GM21515 (cell line): ENCODE measurements around the gene TBC1D24.

ENCODE experiments used
- ATAC-seq: cut with Tn5 transposase; IDR thresholded peaks from one replicate; pipeline ENCODE4 v1.9.1; 2021; ENCODE audit not compliant: unreplicated experiment

Gene TBC1D24

GRCh38 chr16:2450535-2450934 lies 24.4 kb upstream of the TBC1D24 start:
- no peak for ATAC-seq

DNA sequence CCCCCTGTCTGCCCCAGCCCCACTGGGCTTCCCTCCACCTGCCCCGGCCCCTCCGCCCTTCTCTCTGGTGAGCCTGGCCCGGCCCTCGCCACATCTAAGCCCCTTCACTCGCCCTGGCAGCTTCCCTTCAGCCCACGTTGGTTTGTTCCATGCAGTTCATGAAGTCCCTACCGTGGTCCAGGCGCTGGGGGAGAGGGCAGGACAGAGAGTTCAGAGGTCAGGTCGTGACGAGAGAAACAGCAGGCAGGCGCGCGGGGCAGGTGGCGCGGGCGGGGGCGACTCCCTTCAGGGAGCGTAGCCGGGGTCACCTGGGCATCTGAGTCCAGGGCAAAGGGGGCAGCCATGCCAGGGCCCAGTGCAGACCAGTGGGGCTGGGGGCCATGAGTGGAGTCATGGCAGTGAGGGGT lies 23.9 kb upstream of the TBC1D24 start:
- no peak for ATAC-seq

DNA sequence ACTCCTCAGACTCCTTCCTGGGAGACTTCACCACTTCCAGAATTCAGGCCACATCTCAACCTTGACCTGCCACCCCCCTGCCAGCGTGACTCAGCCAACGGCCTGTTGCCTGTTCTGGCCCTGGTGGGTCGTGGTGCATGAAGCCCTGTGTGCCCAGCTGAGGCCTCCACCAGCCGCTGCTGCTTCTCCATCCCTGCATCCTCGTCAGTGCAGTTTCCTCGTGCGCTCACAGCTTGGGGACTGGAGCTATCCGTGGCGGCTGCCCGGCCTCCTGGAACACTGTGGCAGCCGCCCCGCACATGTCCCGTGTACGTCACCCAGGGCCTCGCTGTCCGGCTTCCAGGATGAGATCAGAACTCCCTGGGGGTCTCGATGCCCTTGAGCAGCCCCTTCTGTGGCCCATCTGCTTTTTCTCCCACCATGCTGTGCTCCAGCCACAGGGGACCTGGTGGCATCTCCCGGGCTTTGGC lies 23.0 kb upstream of the TBC1D24 start:
- ATAC-seq: no peak

- ATAC-seq: no peak
These were observed 22.3 kb upstream of the TBC1D24 start for GRCh38 chr16:2452650-2453049.

DNA sequence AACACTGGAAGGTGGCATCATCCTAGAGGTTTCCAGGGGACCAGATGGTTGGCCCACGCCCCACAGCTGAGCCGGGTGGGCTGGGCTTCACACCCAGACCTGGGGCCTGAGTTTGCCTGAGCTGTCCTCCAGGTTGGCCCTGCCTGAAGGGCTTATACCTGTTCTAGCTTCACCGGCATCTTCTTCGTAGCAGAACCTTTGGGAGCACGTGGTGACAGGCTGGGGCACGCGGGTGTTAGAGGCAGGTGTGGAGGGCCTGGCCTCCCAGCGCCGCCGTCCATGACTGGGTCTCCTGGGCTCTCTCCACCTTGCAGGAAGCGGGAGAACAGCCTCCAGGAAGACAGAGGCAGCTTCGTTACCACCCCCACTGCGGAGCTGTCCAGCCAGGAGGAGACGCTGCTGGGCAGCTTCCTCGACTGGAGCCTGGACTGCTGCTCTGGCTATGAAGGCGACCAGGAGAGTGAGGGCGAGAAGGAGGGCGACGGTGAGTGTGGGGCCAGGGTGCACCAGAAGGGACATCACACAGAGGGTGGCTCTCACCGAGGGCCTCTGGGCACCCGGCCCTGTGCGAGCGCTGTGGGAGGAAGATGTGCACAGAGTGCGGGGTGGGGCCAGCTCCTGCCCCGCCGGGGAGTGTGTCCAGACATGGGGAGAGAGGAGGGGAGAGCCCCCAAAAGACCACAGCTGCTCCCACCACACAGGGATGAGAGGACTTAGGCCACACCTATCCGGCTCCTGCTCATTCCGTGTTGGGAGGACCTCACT lies 19.7 kb upstream of the TBC1D24 start:
- ATAC-seq: no peak

DNA sequence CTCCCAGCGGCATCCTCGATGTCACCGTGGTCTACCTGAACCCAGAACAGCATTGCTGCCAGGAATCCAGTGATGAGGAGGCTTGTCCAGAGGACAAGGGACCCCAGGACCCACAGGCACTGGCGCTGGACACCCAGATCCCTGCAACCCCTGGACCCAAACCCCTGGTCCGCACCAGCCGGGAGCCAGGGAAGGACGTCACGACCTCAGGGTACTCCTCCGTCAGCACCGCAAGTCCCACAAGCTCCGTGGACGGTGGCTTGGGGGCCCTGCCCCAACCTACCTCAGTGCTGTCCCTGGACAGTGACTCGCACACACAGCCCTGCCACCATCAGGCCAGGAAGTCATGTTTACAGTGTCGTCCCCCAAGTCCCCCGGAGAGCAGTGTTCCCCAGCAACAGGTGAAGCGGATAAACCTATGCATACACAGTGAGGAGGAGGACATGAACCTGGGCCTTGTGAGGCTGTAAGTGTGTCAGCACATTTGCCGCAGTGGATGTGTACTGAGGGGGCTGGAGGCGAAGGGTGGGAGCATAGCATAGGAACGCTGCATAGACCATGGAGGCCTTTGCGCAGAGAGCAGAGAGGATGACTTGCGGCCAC lies 18.3 kb upstream of the TBC1D24 start:
- ATAC-seq: no peak

DNA sequence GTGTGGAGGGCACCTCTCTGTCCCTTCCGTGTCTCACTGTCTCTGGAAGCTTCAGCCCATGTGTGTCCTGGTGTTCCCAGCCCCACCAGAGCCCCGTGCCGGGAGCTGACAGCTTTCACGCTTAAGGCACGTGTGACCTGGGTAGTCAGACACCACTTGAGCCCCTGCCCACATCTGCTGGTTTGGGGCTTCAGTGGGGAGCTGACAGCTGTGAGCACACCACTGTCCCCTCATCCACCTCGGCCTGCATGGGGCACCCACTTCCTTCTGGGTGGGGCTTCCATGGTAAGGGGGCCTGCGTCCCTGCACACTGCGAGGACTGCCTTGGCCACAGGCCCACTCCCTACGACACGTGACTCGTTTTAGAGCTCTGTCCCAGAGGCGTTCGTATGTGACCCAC lies 17.7 kb upstream of the TBC1D24 start:
- ATAC-seq: no peak

- ATAC-seq: no peak
These were observed 17.0 kb upstream of the TBC1D24 start for GRCh38 chr16:2457946-2458345.

GRCh38 chr16:2458887-2459646 lies 15.9 kb upstream of the TBC1D24 start:
- no peak for ATAC-seq

GRCh38 chr16:2459647-2460390 lies 15.1 kb upstream of the TBC1D24 start, which contains the start of gene TEDC2:
TEDC2 (plus strand) TSS chr16:2460109; CDS start chr16:2460145, 36 bp downstream.
- peak; percentile 64 for ATAC-seq

DNA sequence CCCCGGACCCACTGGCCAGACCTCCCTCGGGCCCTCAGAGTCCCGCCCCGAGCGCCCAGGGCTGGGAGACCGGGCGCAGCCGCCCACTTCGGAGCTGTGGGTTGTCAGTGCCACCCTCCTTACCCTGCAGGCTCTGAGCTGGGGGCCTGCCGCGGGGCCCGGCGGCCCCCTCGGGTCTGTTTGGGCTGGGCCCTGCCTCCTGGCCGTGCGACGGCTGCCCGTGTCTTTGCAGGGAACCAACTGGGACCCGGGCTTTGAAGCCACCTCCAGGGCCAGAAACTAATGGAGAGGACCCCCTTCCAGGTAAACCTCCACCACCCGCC lies 14.6 kb upstream of the TBC1D24 start:
- ATAC-seq: peak; percentile 14

- no peak for ATAC-seq
These were observed 14.0 kb upstream of the TBC1D24 start for GRCh38 chr16:2460916-2461315.

GRCh38 chr16:2462031-2462866 lies 12.7 kb upstream of the TBC1D24 start:
- ATAC-seq: no peak

GRCh38 chr16:2464333-2464732 lies 10.6 kb upstream of the TBC1D24 start:
- ATAC-seq: no peak

GRCh38 chr16:2465653-2466415 lies 9.1 kb upstream of the TBC1D24 start:
- ATAC-seq: no peak

GRCh38 chr16:2466667-2467527 lies 8.0 kb upstream of the TBC1D24 start:
- ATAC-seq: no peak

DNA sequence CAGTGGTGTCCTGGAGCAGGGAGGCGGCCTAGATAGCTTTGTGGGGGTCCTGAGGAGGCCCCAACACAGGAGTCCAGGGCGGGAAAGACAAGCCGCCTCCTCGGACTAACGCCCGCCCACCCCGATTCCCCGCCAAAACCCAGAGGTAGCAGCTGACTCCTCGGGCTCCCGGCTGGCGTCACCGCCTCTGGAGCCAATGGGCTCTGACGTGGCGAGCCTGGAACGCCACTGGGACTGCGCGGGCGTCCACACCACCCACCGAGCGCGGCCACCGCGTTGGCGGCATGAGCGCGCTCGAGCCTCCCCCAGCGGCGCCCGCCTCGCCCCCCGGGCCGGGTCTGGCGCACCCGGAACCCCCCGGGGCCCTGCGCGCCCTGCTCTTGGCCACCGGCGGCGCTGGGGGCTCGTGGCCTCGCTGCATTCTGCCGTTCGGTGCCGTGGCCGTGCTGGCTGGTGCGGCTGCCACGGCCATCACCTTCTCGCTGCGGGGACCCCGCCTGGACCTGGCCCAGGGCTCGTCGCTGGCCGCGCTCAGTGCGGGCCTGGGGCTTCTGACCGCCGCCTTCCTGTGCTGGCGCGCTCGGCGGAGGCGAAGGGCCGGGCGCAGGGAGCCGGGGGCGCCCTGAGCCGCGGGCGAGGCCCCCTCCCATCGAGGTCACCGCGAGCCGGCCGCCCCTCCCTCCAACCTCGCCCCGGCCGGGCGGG lies 7.2 kb upstream of the TBC1D24 start:
- no peak for ATAC-seq

DNA sequence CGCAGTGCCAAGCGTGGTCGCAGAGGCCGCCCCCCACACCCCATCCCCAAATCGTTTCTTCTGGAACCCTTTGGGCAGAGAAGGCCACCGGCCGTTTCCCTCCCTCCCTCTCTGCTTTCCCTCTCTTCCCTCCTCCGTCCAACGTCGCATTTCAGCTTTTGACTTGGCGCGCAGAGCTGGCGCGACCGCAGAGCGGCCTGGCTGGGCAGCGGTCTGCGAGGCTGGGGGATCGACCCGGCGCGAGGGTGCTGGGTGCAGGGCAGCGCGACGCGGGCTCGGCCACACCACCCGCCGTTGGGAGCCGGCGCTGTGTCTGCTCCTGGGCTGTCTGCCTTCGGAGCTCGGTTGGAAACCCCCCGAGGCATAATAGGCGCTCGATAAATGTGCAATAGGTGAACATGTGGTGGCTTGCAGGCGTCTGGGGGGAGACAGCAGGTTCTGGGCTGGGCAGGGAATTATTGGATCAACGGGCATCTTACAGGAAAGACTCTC lies 6.6 kb upstream of the TBC1D24 start:
- no peak for ATAC-seq
